B cell (primary cell): ENCODE results near the gene CAMK4. TPM values are rescaled to one million over a fixed set of nuclear protein-coding genes. Genes with fewer than 3 reads are reported as not detected.

Experiments used
- ATAC-seq: fragments of 200-7000 bp; cut with Tn5 transposase; one replicate; pipeline ENCODE4 v1.10.0; 2021; ENCODE audit warnings: low read depth, mild to moderate bottlenecking, moderate number of reproducible peaks, moderate library complexity
- CTCF ChIA-PET: fragments of 350-600 bp; sonication (Branson Sonifier 250); formaldehyde crosslinking; loops from one replicate; lab custom pipeline; 2021; ENCODE audit warnings: antibody characterized with exemption, inconsistent platforms; lab: Charles Lee
- POLR2A ChIA-PET: fragments of 350-600 bp; sonication (Branson Sonifier 250); formaldehyde crosslinking; loops from one replicate; lab custom pipeline; 2021; ENCODE audit warnings: antibody characterized with exemption; lab: Charles Lee
- DNase-seq: peaks from one replicate; pipeline ENCODE4 v3.0.0; 2013
- H2AFZ ChIP-seq: 2 replicates; pipeline ENCODE4 v1.6.1; 2012; ENCODE audit warnings: mild to moderate bottlenecking, low read depth, low read length; ENCODE audit not compliant: insufficient read depth, poor library complexity, severe bottlenecking
- H3K27ac ChIP-seq, 2 donors: 1 replicate in 1 of 2; 2 replicates in 1 of 2; pipeline ENCODE4 v1.5.1; 2012 to 2013; ENCODE audit warnings: low read length in 2 of 2, mild to moderate bottlenecking in 2 of 2, moderate library complexity in 1 of 2
- H3K27me3 ChIP-seq, 4 experiments: fragments of 200-600 bp in 1 of 4; sonication (generic) in 1 of 4; replicated peaks in 1 of 4; 1 replicate in 2 of 4; 2 replicates in 2 of 4; pipeline versions ENCODE4 v1.6.1 to v1.7.0; 2013 to 2016; ENCODE audit warnings: low read length in 3 of 4, mild to moderate bottlenecking in 2 of 4, mixed read lengths in 1 of 4, moderate library complexity in 1 of 4; ENCODE audit not compliant: insufficient read depth in 4 of 4, control insufficient read depth in 3 of 4; ENCODE audit errors: control extremely low read depth in 1 of 4
- H3K36me3 ChIP-seq, 2 experiments: replicated peaks in 1 of 2; 1 replicate in 1 of 2; 2 replicates in 1 of 2; pipeline versions ENCODE4 v1.6.1 to v1.7.1; 2013; ENCODE audit warnings: low read length in 1 of 2; ENCODE audit not compliant: insufficient read depth in 2 of 2, control insufficient read depth in 1 of 2; ENCODE audit errors: control extremely low read depth in 1 of 2, extremely low read depth in 1 of 2
- H3K4me1 ChIP-seq, 2 donors: fragments of 200-600 bp in 1 of 2; sonication (generic) in 1 of 2; 1 replicate in 1 of 2; 2 replicates in 1 of 2; pipeline versions ENCODE4 v1.5.1 to v1.6.1; 2013 to 2017; ENCODE audit warnings: low read length in 2 of 2; ENCODE audit not compliant: control insufficient read depth in 2 of 2, insufficient read depth in 2 of 2
- H3K4me2 ChIP-seq: replicated peaks from 2 replicates; pipeline ENCODE3; 2012; ENCODE audit warnings: mild to moderate bottlenecking, low read depth, low read length; ENCODE audit not compliant: poor library complexity, severe bottlenecking
- H3K4me3 ChIP-seq, 5 experiments: fragments of 200-600 bp in 1 of 5; sonication (generic) in 1 of 5; 1 replicate in 3 of 5; 2 replicates in 2 of 5; pipeline versions ENCODE4 v1.5.1 to v1.7.0; 2011 to 2016; ENCODE audit warnings: low read length in 4 of 5, mild to moderate bottlenecking in 4 of 5, low read depth in 2 of 5, control low read depth in 1 of 5, moderate library complexity in 1 of 5; ENCODE audit not compliant: insufficient read depth in 1 of 5; ENCODE audit errors: control extremely low read depth in 1 of 5, extremely low read depth in 1 of 5
- H3K79me2 ChIP-seq: fragments of 200-600 bp; sonication (generic); one replicate; pipeline ENCODE4 v1.6.0; 2016; ENCODE audit warnings: low read length; ENCODE audit not compliant: control insufficient read depth, insufficient read depth
- H3K9ac ChIP-seq: fragments of 200-600 bp; sonication (generic); 2 replicates; pipeline ENCODE4 v1.6.1; 2017; ENCODE audit warnings: mild to moderate bottlenecking, low read length, moderate library complexity
- H3K9me3 ChIP-seq, 3 donors: one replicate each; pipeline versions ENCODE4 v1.6.1 to v1.7.1; 2013; ENCODE audit warnings: low read length in 2 of 3; ENCODE audit not compliant: control insufficient read depth in 2 of 3, insufficient read depth in 1 of 3; ENCODE audit errors: control extremely low read depth in 1 of 3
- H4K20me1 ChIP-seq: 2 replicates; pipeline ENCODE4 v1.6.0; 2012; ENCODE audit warnings: mild to moderate bottlenecking, low read length; ENCODE audit not compliant: insufficient read depth, control insufficient read depth, poor library complexity, severe bottlenecking
- H3K27ac Mint-ChIP-seq: one replicate; pipeline ENCODE4 v1.8.0; 2021; ENCODE audit warnings: mixed read lengths
- H3K27me3 Mint-ChIP-seq: one replicate; pipeline ENCODE4 v1.8.0; 2021; ENCODE audit warnings: mixed read lengths
- H3K4me1 Mint-ChIP-seq: one replicate; pipeline ENCODE4 v1.8.0; 2021; ENCODE audit warnings: mixed read lengths
- H3K4me3 Mint-ChIP-seq: one replicate; pipeline ENCODE4 v1.8.0; 2021; ENCODE audit warnings: mixed read lengths
- H3K9me3 Mint-ChIP-seq: one replicate; pipeline ENCODE4 v1.8.0; 2022; ENCODE audit warnings: mixed read lengths; ENCODE audit not compliant: insufficient read depth
- CTCF ChIP-seq: fragments of 200-600 bp; IDR thresholded peaks from one replicate; pipeline ENCODE4 v1.8.0; 2022; ENCODE audit warnings: antibody characterized with exemption, mild to moderate bottlenecking
- EZH2 ChIP-seq: IDR thresholded peaks from 2 replicates; pipeline ENCODE4 v1.6.1; 2012; ENCODE audit warnings: borderline replicate concordance, low read depth, mild to moderate bottlenecking, moderate library complexity, low read length; ENCODE audit not compliant: insufficient read depth, poor library complexity, severe bottlenecking
- WGBS: methylation state at CpG from one replicate; pipeline ENCODE4 v1.1.5; 2013; ENCODE audit warnings: missing lambda C conversion rate; ENCODE audit not compliant: insufficient coverage; 5-methylcytosine and 5-hydroxymethylcytosine counted together
- intact Hi-C: fragments of 100-400 bp; cut with micrococcal nuclease; formaldehyde crosslinking; loops from one replicate; pipeline ENCODE4 v1.10.0; 2022
- polyA plus RNA-seq: library from polyadenylated mRNA; depleted of rRNA; stranded (reverse); fragments of >200 nt; gene quantifications from 2 replicates; pipeline ENCODE4 v1.2.3, GENCODE V29; 2012
- total RNA-seq, 2 donors: library from RNA; stranded (reverse); fragments of 120-200 nt in 1 of 2; gene quantifications; 1 replicate in 1 of 2; 2 replicates in 1 of 2; pipeline versions ENCODE4 v1.2.3 to v1.2.4, GENCODE V29; 2013 to 2022

Gene CAMK4
- total and polyA plus RNA-seq, 2 donors (not counting 1 experiment from before 2014, with no cell fraction given), result 0.78 to 4.8 TPM

GRCh38 chr5:111251921-111252320 lies 27.7 kb downstream of the CAMK4 start:
- WGBS, result 91% methylated on average over 4 of the region's 6 CpGs
- ATAC-seq, result no peak
- Histone ChIP-seq H3K79me2 (no peaks in the 10 kb centered on the region), H3K4me2 (no peak overlapping the region), H3K9ac (no peak overlapping the region), H3K27ac (no peak overlapping the region), H4K20me1 (no peaks in the 10 kb centered on the region), H3K9me3 (no peaks in the 10 kb centered on the region), H3K36me3 (no peaks in the 10 kb centered on the region), H3K4me1 (no peaks in the 10 kb centered on the region), H3K4me3 (no peak overlapping the region), H2AFZ (no peak overlapping the region), H3K27me3 (no peaks in the 10 kb centered on the region)
- no peak for DNase-seq
- intact Hi-C loops, result no loop called here
- peaks cover 13% of the 10 kb centered on the region for H3K4me1 Mint-ChIP-seq
- no peaks in the 10 kb centered on the region for H3K9me3 Mint-ChIP-seq
- no peak overlapping the region for H3K27ac Mint-ChIP-seq
- no peaks in the 10 kb centered on the region for H3K27me3 Mint-ChIP-seq
- no peak for TF ChIP-seq EZH2
- TF ChIP-seq CTCF, result no peak
- CTCF ChIA-PET, result no interaction called here
- H3K4me3 Mint-ChIP-seq, result no peak overlapping the region
- POLR2A ChIA-PET, result no interaction called here

- no peak overlapping the region for H2AFZ ChIP-seq
- Mint-ChIP-seq H3K9me3 (peaks cover 3% of the 10 kb centered on the region), H3K27ac (no peak overlapping the region), H3K4me1 (peaks cover 13% of the 10 kb centered on the region), H3K27me3 (no peaks in the 10 kb centered on the region), H3K4me3 (no peak overlapping the region)
- ATAC-seq (no peak), DNase-seq (peak; percentile 11)
- no peaks in the 10 kb centered on the region for H4K20me1 ChIP-seq
- H3K4me2 ChIP-seq, result no peak overlapping the region
- CTCF ChIA-PET, result no interaction called here
- no peaks in the 10 kb centered on the region for H3K9me3 ChIP-seq
- no peaks in the 10 kb centered on the region for H3K27me3 ChIP-seq
- WGBS, result 35% methylated on average over 4 of the region's 5 CpGs
- intact Hi-C loops, result no loop called here
- no peaks in the 10 kb centered on the region for H3K4me1 ChIP-seq
- no peak overlapping the region for H3K27ac ChIP-seq
- no peak overlapping the region for H3K4me3 ChIP-seq
- no peaks in the 10 kb centered on the region for H3K36me3 ChIP-seq
- TF ChIP-seq CTCF (no peak), EZH2 (no peak)
- H3K79me2 ChIP-seq, result no peaks in the 10 kb centered on the region
- H3K9ac ChIP-seq, result no peak overlapping the region
- POLR2A ChIA-PET, result no interaction called here
These were observed 28.8 kb downstream of the CAMK4 start for GRCh38 chr5:111252799-111253545.
